ENCODE measurements around the gene PIP4K2A. TPM values are rescaled to one million over a fixed set of nuclear protein-coding genes. Genes with fewer than 3 reads are reported as not detected.
A peak's percentile ranks its signal among the peaks of the same experiment; 100 is the strongest.

Gene PIP4K2A
- total and polyA plus RNA-seq, 2 experiments from 2014 or later = 39.9 to 40.1 TPM

DNA sequence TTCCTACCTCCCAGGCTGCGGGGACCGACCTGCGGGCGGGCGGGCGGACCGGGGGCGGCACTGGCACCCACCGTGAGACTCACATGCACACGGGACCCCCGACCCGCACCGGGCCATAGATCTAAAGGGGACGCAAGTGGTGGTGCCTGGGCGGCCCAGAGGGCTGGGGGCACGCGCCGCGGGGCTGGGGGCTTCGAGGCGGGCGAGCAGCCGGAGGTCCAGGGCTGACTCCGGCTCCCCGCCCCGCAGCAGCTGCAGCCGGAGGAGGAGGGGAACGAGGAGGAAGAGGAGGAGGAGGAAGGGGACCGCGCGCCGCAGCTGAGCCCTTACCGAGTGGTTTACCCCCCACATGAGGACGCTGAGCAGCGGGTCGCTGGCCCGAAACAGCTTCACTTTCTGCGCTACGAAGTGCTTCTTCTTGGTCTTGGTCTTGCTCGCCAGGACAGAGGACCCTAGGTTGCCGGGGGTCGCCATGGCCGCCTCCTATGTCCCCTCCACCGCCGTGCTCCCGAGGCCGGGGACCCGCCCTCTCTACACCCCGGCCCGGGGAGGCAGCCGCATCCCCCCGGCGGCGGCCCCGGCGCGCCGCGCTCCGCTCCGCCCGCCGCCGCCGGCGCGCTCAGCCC is 412 bp downstream of the PIP4K2A start (continued):
- TF ChIP-seq, protein P1, sequence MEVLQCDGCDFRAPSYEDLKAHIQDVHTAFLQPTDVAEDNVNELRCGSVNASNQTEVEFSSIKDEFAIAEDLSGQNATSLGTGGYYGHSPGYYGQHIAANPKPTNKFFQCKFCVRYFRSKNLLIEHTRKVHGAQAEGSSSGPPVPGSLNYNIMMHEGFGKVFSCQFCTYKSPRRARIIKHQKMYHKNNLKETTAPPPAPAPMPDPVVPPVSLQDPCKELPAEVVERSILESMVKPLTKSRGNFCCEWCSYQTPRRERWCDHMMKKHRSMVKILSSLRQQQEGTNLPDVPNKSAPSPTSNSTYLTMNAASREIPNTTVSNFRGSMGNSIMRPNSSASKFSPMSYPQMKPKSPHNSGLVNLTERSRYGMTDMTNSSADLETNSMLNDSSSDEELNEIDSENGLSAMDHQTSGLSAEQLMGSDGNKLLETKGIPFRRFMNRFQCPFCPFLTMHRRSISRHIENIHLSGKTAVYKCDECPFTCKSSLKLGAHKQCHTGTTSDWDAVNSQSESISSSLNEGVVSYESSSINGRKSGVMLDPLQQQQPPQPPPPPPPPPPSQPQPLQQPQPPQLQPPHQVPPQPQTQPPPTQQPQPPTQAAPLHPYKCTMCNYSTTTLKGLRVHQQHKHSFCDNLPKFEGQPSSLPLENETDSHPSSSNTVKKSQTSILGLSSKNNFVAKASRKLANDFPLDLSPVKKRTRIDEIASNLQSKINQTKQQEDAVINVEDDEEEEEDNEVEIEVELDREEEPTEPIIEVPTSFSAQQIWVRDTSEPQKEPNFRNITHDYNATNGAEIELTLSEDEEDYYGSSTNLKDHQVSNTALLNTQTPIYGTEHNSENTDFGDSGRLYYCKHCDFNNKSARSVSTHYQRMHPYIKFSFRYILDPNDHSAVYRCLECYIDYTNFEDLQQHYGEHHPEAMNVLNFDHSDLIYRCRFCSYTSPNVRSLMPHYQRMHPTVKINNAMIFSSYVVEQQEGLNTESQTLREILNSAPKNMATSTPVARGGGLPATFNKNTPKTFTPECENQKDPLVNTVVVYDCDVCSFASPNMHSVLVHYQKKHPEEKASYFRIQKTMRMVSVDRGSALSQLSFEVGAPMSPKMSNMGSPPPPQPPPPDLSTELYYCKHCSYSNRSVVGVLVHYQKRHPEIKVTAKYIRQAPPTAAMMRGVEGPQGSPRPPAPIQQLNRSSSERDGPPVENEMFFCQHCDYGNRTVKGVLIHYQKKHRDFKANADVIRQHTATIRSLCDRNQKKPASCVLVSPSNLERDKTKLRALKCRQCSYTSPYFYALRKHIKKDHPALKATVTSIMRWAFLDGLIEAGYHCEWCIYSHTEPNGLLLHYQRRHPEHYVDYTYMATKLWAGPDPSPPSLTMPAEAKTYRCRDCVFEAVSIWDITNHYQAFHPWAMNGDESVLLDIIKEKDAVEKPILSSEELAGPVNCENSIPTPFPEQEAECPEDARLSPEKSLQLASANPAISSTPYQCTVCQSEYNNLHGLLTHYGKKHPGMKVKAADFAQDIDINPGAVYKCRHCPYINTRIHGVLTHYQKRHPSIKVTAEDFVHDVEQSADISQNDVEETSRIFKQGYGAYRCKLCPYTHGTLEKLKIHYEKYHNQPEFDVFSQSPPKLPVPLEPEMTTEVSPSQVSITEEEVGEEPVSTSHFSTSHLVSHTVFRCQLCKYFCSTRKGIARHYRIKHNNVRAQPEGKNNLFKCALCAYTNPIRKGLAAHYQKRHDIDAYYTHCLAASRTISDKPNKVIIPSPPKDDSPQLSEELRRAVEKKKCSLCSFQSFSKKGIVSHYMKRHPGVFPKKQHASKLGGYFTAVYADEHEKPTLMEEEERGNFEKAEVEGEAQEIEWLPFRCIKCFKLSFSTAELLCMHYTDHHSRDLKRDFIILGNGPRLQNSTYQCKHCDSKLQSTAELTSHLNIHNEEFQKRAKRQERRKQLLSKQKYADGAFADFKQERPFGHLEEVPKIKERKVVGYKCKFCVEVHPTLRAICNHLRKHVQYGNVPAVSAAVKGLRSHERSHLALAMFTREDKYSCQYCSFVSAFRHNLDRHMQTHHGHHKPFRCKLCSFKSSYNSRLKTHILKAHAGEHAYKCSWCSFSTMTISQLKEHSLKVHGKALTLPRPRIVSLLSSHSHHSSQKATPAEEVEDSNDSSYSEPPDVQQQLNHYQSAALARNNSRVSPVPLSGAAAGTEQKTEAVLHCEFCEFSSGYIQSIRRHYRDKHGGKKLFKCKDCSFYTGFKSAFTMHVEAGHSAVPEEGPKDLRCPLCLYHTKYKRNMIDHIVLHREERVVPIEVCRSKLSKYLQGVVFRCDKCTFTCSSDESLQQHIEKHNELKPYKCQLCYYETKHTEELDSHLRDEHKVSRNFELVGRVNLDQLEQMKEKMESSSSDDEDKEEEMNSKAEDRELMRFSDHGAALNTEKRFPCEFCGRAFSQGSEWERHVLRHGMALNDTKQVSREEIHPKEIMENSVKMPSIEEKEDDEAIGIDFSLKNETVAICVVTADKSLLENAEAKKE (CRISPR knock-in tag; IDR thresholded peaks at IDR 0.05) = no peak
- TF ChIP-seq POLR2AphosphoS5 (IDR thresholded peaks at IDR 0.05; ENCODE audit: low read depth) (no peak), JUNB (IDR thresholded peaks at IDR 0.05; ENCODE audit: unreplicated experiment) (no peak)

DNA sequence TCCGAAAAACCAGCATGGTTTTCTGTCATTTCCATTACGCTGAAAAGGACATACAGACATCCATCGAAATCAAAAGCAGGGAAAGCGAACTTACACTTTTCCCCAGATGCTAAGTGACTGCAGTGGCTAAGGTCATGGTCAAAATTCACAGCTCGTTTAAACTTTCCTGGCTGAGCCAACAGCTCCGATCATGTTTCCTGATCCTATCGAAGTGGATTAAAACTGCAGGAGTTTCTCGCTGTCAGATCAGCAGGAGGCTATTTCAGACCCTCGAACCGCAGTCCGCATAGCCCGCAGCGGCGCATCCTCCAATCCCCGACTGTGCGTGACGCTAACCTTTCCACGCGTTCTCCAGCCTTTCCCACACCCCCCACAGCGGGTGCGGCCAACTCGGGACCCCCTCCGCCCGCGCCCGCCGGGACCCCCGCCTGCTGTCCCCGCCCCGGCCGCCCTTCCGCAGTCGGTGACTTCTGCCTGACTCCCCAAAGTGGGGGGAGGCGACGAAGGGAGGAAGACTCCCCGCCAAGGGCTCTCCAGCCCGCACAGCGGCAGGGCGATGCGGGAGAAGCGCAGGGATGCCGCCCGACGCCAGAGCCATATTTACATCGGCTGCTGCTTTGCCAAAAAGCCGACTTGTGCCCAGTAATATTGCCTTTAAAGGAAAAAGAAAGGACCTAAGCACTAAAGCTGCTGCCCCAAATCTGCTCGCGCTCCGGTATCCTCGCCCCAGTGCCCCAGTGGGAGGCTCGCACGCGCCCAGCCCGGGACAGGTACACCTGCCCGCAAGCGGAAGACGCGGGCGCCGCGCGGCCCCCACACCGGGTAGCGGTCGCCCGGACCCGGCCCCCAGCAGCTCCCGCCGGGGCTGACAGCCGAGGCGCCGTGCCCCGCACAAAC is 1.2 kb downstream of the PIP4K2A start:
- Mint-ChIP-seq H3K27ac (no peak overlapping the region), H3K27me3 (ENCODE audit: insufficient read depth, low read depth, poor library complexity) (peaks cover 17% of the 10 kb centered on the region), H3K4me3 (peak overlapping the region; percentile 81), H3K4me1 (peaks cover 28% of the 10 kb centered on the region), H3K36me3 (ENCODE audit: low read depth) (no peaks in the 10 kb centered on the region; the same call in 2 of the 3 replicates), H3K9me3 (no peaks in the 10 kb centered on the region)
- Histone ChIP-seq H3K4me2 (peak overlapping the region; percentile 82), H3F3A (replicated peaks; ENCODE audit: low read depth) (no peaks in the 10 kb centered on the region), H3K36me3 (ENCODE audit: insufficient read depth) (no peaks in the 10 kb centered on the region), H3K4me1 (ENCODE audit: insufficient read depth) (peaks cover 19% of the 10 kb centered on the region), H3K4me3 (peak overlapping the region; percentile 84), H3K27ac (ENCODE audit: low read depth) (no peak overlapping the region), H2AFZ (peak overlapping the region; percentile 35; the same call in 1 of the 2 replicates), H3K27me3 (ENCODE audit: insufficient read depth) (peaks cover 11% of the 10 kb centered on the region), H3K9me2 (ENCODE audit: insufficient read depth) (no peaks in the 10 kb centered on the region), H3K79me2 (replicated peaks; ENCODE audit: insufficient read depth) (peaks cover 58% of the 10 kb centered on the region), H4K20me1 (replicated peaks; ENCODE audit: insufficient read depth) (peaks cover 4% of the 10 kb centered on the region; the same call in 1 of the 2 replicates)
- TF ChIP-seq, protein P2, sequence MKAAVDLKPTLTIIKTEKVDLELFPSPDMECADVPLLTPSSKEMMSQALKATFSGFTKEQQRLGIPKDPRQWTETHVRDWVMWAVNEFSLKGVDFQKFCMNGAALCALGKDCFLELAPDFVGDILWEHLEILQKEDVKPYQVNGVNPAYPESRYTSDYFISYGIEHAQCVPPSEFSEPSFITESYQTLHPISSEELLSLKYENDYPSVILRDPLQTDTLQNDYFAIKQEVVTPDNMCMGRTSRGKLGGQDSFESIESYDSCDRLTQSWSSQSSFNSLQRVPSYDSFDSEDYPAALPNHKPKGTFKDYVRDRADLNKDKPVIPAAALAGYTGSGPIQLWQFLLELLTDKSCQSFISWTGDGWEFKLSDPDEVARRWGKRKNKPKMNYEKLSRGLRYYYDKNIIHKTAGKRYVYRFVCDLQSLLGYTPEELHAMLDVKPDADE (IDR thresholded peaks at IDR 0.05) = no peak
- TF ChIP-seq, protein P3, sequence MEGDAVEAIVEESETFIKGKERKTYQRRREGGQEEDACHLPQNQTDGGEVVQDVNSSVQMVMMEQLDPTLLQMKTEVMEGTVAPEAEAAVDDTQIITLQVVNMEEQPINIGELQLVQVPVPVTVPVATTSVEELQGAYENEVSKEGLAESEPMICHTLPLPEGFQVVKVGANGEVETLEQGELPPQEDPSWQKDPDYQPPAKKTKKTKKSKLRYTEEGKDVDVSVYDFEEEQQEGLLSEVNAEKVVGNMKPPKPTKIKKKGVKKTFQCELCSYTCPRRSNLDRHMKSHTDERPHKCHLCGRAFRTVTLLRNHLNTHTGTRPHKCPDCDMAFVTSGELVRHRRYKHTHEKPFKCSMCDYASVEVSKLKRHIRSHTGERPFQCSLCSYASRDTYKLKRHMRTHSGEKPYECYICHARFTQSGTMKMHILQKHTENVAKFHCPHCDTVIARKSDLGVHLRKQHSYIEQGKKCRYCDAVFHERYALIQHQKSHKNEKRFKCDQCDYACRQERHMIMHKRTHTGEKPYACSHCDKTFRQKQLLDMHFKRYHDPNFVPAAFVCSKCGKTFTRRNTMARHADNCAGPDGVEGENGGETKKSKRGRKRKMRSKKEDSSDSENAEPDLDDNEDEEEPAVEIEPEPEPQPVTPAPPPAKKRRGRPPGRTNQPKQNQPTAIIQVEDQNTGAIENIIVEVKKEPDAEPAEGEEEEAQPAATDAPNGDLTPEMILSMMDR (conservative IDR thresholded peaks at IDR 0.05; ENCODE audit: low read depth in 2 of 2) = no peak
- no peak for TF ChIP-seq NANOG (IDR thresholded peaks at IDR 0.05; ENCODE audit: borderline replicate concordance)
- TF ChIP-seq CREB1 (CRISPR knock-in tag; IDR thresholded peaks at IDR 0.05; ENCODE audit: low read depth) = no peak
- no peak for TF ChIP-seq EZH2 (IDR thresholded peaks at IDR 0.05; ENCODE audit: low read depth, unreplicated experiment)
- TF ChIP-seq STAT1 (IDR thresholded peaks at IDR 0.05; ENCODE audit: unreplicated experiment) = no peak
- TF ChIP-seq ZNF331 (CRISPR knock-in tag; IDR thresholded peaks at IDR 0.05; ENCODE audit: low read depth) = no peak
- ATAC-seq (peak; percentile 67), DNase-seq (ENCODE audit: low spot score) (peak; percentile 44)
